DND-41 (cell line): ENCODE results near the gene RGP1.

Experiments used
- CTCF ChIP-seq: IDR thresholded peaks from 2 replicates; pipeline ENCODE4 v1.5.1; 2012; ENCODE audit warnings: borderline replicate concordance, low read length, moderate library complexity, mild to moderate bottlenecking; ENCODE audit not compliant: poor library complexity, severe bottlenecking; ENCODE audit errors: extremely low read depth
- EZH2 ChIP-seq: IDR thresholded peaks from 3 replicates; pipeline ENCODE4 v1.6.1; 2012; ENCODE audit warnings: borderline replicate concordance, low read depth, mild to moderate bottlenecking, moderate library complexity, low read length, inconsistent platforms; ENCODE audit not compliant: severe bottlenecking

GRCh38 chr9:35778496-35778895 is 29.4 kb downstream of the RGP1 start:
- no peak for TF ChIP-seq CTCF
- no peak for TF ChIP-seq EZH2
